ENCODE data around the gene EPHA6. TPM values are rescaled to one million over a fixed set of nuclear protein-coding genes. Genes with fewer than 3 reads are reported as not detected.

Gene EPHA6
- total RNA-seq = 0.27 TPM in 1 of 2 replicates, not detected in the other

GRCh38 chr3:96813820-96814650 lies at the start of gene EPHA6:
TSS of gene EPHA6 (plus strand) at chr3:96814594.

GRCh38 chr3:97764407-97765238 lies 950.2 kb downstream of the EPHA6 start, which contains the start of gene ARL6:
TSS of gene ARL6 (plus strand) at chr3:97764758. CDS start at chr3:97768108, 3,350 bp downstream.

